ENCODE results near the gene RGL1.

DNA sequence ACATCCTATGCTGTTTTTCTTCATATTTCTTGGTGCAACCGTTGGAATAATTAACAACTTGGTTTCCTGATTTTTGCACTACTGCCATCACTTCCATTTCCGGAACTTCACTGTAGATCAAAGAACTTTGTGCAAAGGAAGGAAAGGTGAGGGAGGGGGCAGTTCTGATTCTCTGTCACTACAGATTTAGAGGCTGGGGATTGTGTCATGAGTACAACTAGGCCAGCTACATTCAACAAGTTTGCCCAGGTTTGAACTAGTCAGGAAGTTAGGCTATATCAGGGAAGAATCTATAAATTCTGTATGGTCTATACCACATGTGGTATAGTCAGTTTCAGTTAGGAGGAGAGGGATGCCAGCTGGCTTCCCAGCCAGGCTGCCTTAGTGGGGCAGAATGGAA lies 84.2 kb downstream of the RGL1 start:
- no peak for TF ChIP-seq EZH2 (IDR thresholded peaks at IDR 0.05; ENCODE audit: borderline replicate concordance, low read depth, low read length, poor library complexity, severe bottlenecking)
- TF ChIP-seq, protein P1, sequence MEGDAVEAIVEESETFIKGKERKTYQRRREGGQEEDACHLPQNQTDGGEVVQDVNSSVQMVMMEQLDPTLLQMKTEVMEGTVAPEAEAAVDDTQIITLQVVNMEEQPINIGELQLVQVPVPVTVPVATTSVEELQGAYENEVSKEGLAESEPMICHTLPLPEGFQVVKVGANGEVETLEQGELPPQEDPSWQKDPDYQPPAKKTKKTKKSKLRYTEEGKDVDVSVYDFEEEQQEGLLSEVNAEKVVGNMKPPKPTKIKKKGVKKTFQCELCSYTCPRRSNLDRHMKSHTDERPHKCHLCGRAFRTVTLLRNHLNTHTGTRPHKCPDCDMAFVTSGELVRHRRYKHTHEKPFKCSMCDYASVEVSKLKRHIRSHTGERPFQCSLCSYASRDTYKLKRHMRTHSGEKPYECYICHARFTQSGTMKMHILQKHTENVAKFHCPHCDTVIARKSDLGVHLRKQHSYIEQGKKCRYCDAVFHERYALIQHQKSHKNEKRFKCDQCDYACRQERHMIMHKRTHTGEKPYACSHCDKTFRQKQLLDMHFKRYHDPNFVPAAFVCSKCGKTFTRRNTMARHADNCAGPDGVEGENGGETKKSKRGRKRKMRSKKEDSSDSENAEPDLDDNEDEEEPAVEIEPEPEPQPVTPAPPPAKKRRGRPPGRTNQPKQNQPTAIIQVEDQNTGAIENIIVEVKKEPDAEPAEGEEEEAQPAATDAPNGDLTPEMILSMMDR (conservative IDR thresholded peaks at IDR 0.05; ENCODE audit: low read depth, low read length), result no peak

Data from A673 (cell line).